Stimulated activated CD8-positive, alpha-beta memory T cell treated with anti-CD3 and anti-CD28 coated beads, Interleukin-2, amount 100 ng/mL, for 48 hours (primary cell): Measurements from ENCODE around the gene BAIAP3.

Experiments used
- DNase-seq, 2 donors: peaks; one replicate each; pipeline ENCODE4 v3.0.0-alpha.2; 2020; ENCODE audit warnings: low read depth in 2 of 2

BAIAP3 gene

DNA sequence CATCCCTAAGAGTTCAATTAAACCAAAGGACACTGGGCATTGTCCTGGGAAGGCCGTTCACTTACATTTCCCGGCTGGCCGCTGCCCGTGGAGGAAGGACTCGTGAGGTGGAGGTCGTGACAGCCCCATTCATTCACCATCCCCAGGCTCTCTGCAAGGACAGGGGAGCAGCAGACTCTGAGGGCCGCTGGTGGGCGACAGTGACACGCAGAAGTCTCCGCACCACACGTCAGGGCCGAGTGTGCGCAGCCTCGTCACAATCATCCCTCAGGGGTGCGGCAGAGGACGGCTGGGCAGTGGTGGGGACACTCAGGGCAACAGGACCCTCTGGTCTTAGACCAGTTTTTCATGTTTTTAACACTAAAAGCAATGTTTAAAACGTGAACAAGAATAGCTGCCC lies 59.4 kb downstream of the BAIAP3 start:
- no peak for DNase-seq

- DNase-seq: no peak
Observed at GRCh38 chr16:1393613-1394176, 60.2 kb downstream of the BAIAP3 start.

GRCh38 chr16:1394367-1394951 lies 61.0 kb downstream of the BAIAP3 start:
- DNase-seq: no peak

DNA sequence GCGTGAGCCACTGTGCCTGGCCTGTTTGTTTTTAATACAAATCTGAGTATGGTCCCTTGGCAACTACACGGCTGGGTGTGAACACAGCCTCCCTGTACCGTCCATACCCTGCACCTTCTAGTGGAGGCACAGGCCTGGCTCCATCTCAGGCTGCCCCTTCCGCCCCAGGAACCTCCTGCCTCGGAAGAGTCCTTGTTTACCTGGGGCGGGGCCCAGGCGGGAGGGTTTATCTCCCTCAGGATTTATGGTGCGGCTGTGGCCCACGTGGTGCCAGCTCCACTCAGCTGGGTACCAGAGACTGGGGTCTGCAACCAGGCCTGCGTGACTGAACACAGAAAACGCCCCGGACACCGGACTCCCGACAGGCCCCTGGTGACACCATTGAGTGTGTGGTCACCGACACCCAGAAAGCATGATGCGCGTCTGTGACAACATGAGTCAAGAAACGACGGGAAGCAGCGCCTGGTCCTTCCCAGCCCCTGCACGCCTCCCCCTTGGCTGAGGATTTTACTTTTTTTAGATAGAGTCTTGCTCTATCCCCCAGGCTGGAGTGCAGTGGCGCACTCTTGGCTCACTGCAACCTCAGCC lies 62.1 kb downstream of the BAIAP3 start:
- DNase-seq: no peak

DNA sequence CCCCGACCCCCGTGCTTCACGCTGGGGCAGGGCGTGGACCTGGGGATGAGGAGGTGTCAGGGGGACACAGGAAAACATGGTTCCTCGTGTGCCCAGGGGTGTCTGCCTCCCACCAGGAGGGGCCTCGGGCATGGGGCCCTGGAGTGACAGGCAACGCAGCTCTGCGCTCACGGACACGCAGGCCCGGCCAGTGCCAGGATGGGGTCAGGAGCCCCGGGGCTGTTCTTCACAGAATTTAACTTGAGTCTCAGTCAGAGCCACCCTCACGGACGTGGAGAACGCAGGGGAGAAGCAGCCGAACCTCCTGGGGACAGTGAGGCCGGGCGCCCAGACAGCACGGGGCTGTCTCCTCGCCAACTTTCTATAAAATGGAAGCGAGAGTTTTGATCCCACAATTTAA lies 64.3 kb downstream of the BAIAP3 start:
- no peak for DNase-seq

GRCh38 chr16:1398351-1398750 lies 64.9 kb downstream of the BAIAP3 start:
- no peak for DNase-seq
